H1 (cell line): ENCODE data around the gene AP3D1. TPM values are rescaled to one million over a fixed set of nuclear protein-coding genes. Genes with fewer than 3 reads are reported as not detected.
A peak's percentile ranks its signal among the peaks of the same experiment; 100 is the strongest.

ENCODE experiments used
- CTCF ChIA-PET: fragments of 300-600 bp; sonication (Branson Sonifier 250); formaldehyde crosslinking; loops from one replicate; lab custom pipeline; 2021; ENCODE audit not compliant: partially characterized antibody; lab: Charles Lee
- POLR2A ChIA-PET: fragments of 300-600 bp; sonication (Branson Sonifier 250); formaldehyde crosslinking; loops from one replicate; lab custom pipeline; 2021; ENCODE audit warnings: inconsistent platforms; ENCODE audit not compliant: partially characterized antibody; lab: Charles Lee
- DNase-seq, 2 experiments: peaks; one replicate each; pipeline versions ENCODE4 v3.0.0 to v3.0.0-alpha.2; 2010 to 2022; ENCODE audit warnings: low spot score in 2 of 2, low read depth in 1 of 2, mixed read lengths in 1 of 2
- FAIRE-seq: peaks from 2 replicates; lab custom pipeline; 2011; peaks lifted over from hg19 to GRCh38; lab: Jason Lieb, UNC
- H2AFZ ChIP-seq: 2 replicates; pipeline ENCODE4 v1.8.1; 2012; ENCODE audit warnings: low read length, inconsistent platforms
- H2AK5ac ChIP-seq: 2 replicates; pipeline ENCODE4 v1.6.1; 2013; ENCODE audit warnings: low read depth, low read length
- H2BK120ac ChIP-seq: replicated peaks from 2 replicates; pipeline ENCODE3; 2013; ENCODE audit warnings: low read depth, low read length, inconsistent platforms
- H2BK12ac ChIP-seq: 2 replicates; pipeline ENCODE4 v1.6.1; 2013; ENCODE audit warnings: low read depth, low read length
- H2BK15ac ChIP-seq: 2 replicates; pipeline ENCODE4 v1.6.1; 2013; ENCODE audit warnings: low read length
- H2BK20ac ChIP-seq: 2 replicates; pipeline ENCODE4 v1.6.1; 2013; ENCODE audit warnings: low read length
- H2BK5ac ChIP-seq: 2 replicates; pipeline ENCODE4 v1.6.1; 2013; ENCODE audit warnings: low read depth, low read length
- H3K14ac ChIP-seq: 2 replicates; pipeline ENCODE4 v1.6.1; 2013; ENCODE audit warnings: inconsistent platforms; ENCODE audit not compliant: insufficient read length
- H3K18ac ChIP-seq: 2 replicates; pipeline ENCODE4 v1.6.1; 2013; ENCODE audit warnings: low read length; ENCODE audit errors: extremely low read depth
- H3K23ac ChIP-seq: 2 replicates; pipeline ENCODE4 v1.6.1; 2013; ENCODE audit warnings: inconsistent platforms; ENCODE audit not compliant: insufficient read length
- H3K23me2 ChIP-seq: 2 replicates; pipeline ENCODE4 v1.6.1; 2013; ENCODE audit warnings: low read depth, low read length
- H3K27ac ChIP-seq: 2 replicates; pipeline ENCODE4 v1.6.1; 2011; ENCODE audit warnings: low read depth, low read length, inconsistent platforms
- H3K27me3 ChIP-seq, 4 experiments: replicated peaks in 1 of 4; 1 replicate in 1 of 4; 2 replicates in 3 of 4; pipeline versions ENCODE4 v1.6.1 to v1.8.1; 2011 to 2013; ENCODE audit warnings: low read length in 3 of 4, mild to moderate bottlenecking in 3 of 4, inconsistent platforms in 2 of 4, mixed read lengths in 2 of 4, moderate library complexity in 1 of 4; ENCODE audit not compliant: control insufficient read depth in 3 of 4, insufficient read depth in 3 of 4; ENCODE audit errors: extremely low read depth in 1 of 4
- H3K36me3 ChIP-seq, 4 experiments: 2 replicates each; pipeline versions ENCODE4 v1.6.1 to v1.8.1; 2011 to 2013; ENCODE audit warnings: mild to moderate bottlenecking in 4 of 4, low read length in 3 of 4, moderate library complexity in 2 of 4, control low read depth in 1 of 4, inconsistent platforms in 1 of 4; ENCODE audit not compliant: insufficient read depth in 4 of 4, control insufficient read depth in 2 of 4
- H3K4ac ChIP-seq: replicated peaks from 2 replicates; pipeline ENCODE3; 2013; ENCODE audit warnings: low read length, low read depth, mixed read lengths, inconsistent platforms; ENCODE audit not compliant: insufficient read length
- H3K4me1 ChIP-seq, 4 experiments: replicated peaks in 1 of 4; 1 replicate in 1 of 4; 2 replicates in 3 of 4; pipeline versions ENCODE4 v1.6.1 to v1.8.1; 2011 to 2013; ENCODE audit warnings: low read length in 3 of 4, inconsistent platforms in 2 of 4, mixed read lengths in 1 of 4; ENCODE audit not compliant: insufficient read depth in 4 of 4, control insufficient read depth in 3 of 4
- H3K4me2 ChIP-seq, 2 experiments: 2 replicates each; pipeline versions ENCODE4 v1.6.1 to v1.8.1; 2011 to 2013; ENCODE audit warnings: low read depth in 2 of 2, low read length in 2 of 2, control low read depth in 1 of 2, inconsistent platforms in 1 of 2, mild to moderate bottlenecking in 1 of 2; ENCODE audit not compliant: insufficient read depth in 1 of 2
- H3K4me3 ChIP-seq, 4 experiments: fragments of 200-600, 300-600 bp in 1 of 4; sonication (generic), shearing (Covaris generic), sonication (Bioruptor Twin) in 1 of 4; 2 replicates each; pipeline versions ENCODE4 v1.5.1 to v1.8.1; 2011 to 2016; ENCODE audit warnings: low read length in 4 of 4, low read depth in 3 of 4, control low read depth in 2 of 4, inconsistent platforms in 2 of 4, mild to moderate bottlenecking in 2 of 4, mixed read lengths in 1 of 4, moderate library complexity in 1 of 4; ENCODE audit not compliant: insufficient read depth in 2 of 4; ENCODE audit errors: extremely low read depth in 1 of 4
- H3K56ac ChIP-seq: replicated peaks from 2 replicates; pipeline ENCODE3; 2013; ENCODE audit warnings: low read depth, mild to moderate bottlenecking, mixed read lengths, low read length, inconsistent platforms; ENCODE audit not compliant: insufficient read length
- H3K79me1 ChIP-seq: 2 replicates; pipeline ENCODE4 v1.6.1; 2013; ENCODE audit warnings: low read depth, low read length, control low read depth
- H3K79me2 ChIP-seq, 2 experiments: 2 replicates each; pipeline versions ENCODE4 v1.6.1 to v1.8.1; 2012 to 2013; ENCODE audit warnings: low read length in 2 of 2, mild to moderate bottlenecking in 2 of 2, inconsistent platforms in 1 of 2; ENCODE audit not compliant: insufficient read depth in 2 of 2, control insufficient read depth in 1 of 2
- H3K9ac ChIP-seq, 4 experiments: replicated peaks in 1 of 4; 1 replicate in 1 of 4; 2 replicates in 3 of 4; pipeline versions ENCODE4 v1.6.1 to v1.8.1; 2011 to 2013; ENCODE audit warnings: low read depth in 3 of 4, low read length in 3 of 4, control low read depth in 2 of 4, mild to moderate bottlenecking in 2 of 4, moderate library complexity in 2 of 4, inconsistent platforms in 1 of 4; ENCODE audit errors: extremely low read depth in 1 of 4
- H3K9me3 ChIP-seq, 2 experiments: 2 replicates each; pipeline versions ENCODE4 v1.6.1 to v1.8.1; 2012 to 2013; ENCODE audit warnings: mild to moderate bottlenecking in 2 of 2, moderate library complexity in 2 of 2, control low read depth in 1 of 2, inconsistent platforms in 1 of 2, low read depth in 1 of 2, low read length in 1 of 2, mixed read lengths in 1 of 2; ENCODE audit not compliant: insufficient read depth in 2 of 2
- H4K20me1 ChIP-seq, 2 experiments: replicated peaks in 1 of 2; 2 replicates each; pipeline versions ENCODE3 to v1.8.1; 2011 to 2013; ENCODE audit warnings: inconsistent platforms in 2 of 2, low read length in 2 of 2, mild to moderate bottlenecking in 1 of 2; ENCODE audit not compliant: insufficient read depth in 2 of 2, control insufficient read depth in 1 of 2
- H4K5ac ChIP-seq: 2 replicates; pipeline ENCODE4 v1.6.1; 2013; ENCODE audit warnings: low read length, low read depth, mixed read lengths, inconsistent platforms; ENCODE audit not compliant: insufficient read length
- H4K8ac ChIP-seq: 2 replicates; pipeline ENCODE4 v1.8.0; 2013; ENCODE audit warnings: mild to moderate bottlenecking, moderate library complexity, low read length, inconsistent platforms; ENCODE audit not compliant: insufficient read depth; ENCODE audit errors: extremely low read depth
- H4K91ac ChIP-seq: replicated peaks from 2 replicates; pipeline ENCODE3; 2013; ENCODE audit warnings: low read length, mixed read lengths, inconsistent platforms; ENCODE audit not compliant: insufficient read length
- CHD2 ChIP-seq: IDR thresholded peaks from 2 replicates; pipeline ENCODE4 v1.6.1; 2012; ENCODE audit warnings: low read length, improper control_type of control experiment
- EGR1 ChIP-seq: IDR thresholded peaks from 2 replicates; pipeline ENCODE4 v1.6.1; 2011; ENCODE audit warnings: low read depth, low read length, borderline replicate concordance
- POLR2A ChIP-seq, 2 experiments: IDR thresholded peaks; 1 replicate in 1 of 2; 2 replicates in 1 of 2; pipeline ENCODE4 v1.6.1; 2011; ENCODE audit warnings: low read depth in 2 of 2, low read length in 2 of 2, mild to moderate bottlenecking in 2 of 2; ENCODE audit errors: control extremely low read depth in 1 of 2
- SP1 ChIP-seq: IDR thresholded peaks from 2 replicates; pipeline ENCODE4 v1.6.1; 2011; ENCODE audit warnings: low read depth, low read length
- SP2 ChIP-seq: IDR thresholded peaks from 2 replicates; pipeline ENCODE4 v1.6.1; 2012; ENCODE audit warnings: mild to moderate bottlenecking, low read length, inconsistent platforms
- TAF7 ChIP-seq: optimal IDR thresholded peaks from 2 replicates; pipeline ENCODE3; 2011; ENCODE audit warnings: low read depth, mild to moderate bottlenecking, inconsistent platforms, low read length, moderate library complexity, borderline replicate concordance
- WGBS, 2 experiments: shearing (Covaris generic) in 1 of 2; methylation state at CpG; one replicate each; pipeline versions ENCODE4 v1.1.6 to v1.1.7; 2013 to 2015; ENCODE audit warnings: low lambda C conversion rate in 2 of 2, mixed read lengths in 2 of 2, inconsistent platforms in 1 of 2, low coverage in 1 of 2, missing lambda C conversion rate in 1 of 2; ENCODE audit not compliant: insufficient replicate concordance in 2 of 2, insufficient coverage in 1 of 2, insufficient read length in 1 of 2; ENCODE audit errors: extremely low coverage in 1 of 2, missing lambda C conversion rate in 1 of 2; 5-methylcytosine and 5-hydroxymethylcytosine counted together
- polyA plus RNA-seq, 7 experiments: library from polyadenylated mRNA; depleted of rRNA in 3 of 7; stranded (reverse) in 5 of 7; unstranded in 2 of 7; fragments of >200 nt in 5 of 7; fragments of 200-250 nt in 2 of 7; gene quantifications; 1 replicate in 5 of 7; 2 replicates in 1 of 7; 4 replicates in 1 of 7; pipeline versions ENCODE4 v1.2.1 to v1.2.3, GENCODE V29; 2011 to 2013; ENCODE audit warnings: missing spikeins in 2 of 7, mixed read lengths in 2 of 7
- total RNA-seq: library from RNA; stranded (reverse); fragmentation: NEBNext Ultra II Directional; extraction: Animal tissue kit (Norgen Biotek cat#: 25700); gene quantifications from 2 replicates; pipeline ENCODE4 v1.2.1, GENCODE V29; 2021
- TF ChIP-seq, protein P1 (sequence below): IDR thresholded peaks from 2 replicates; pipeline ENCODE4 v1.6.1; 2012; ENCODE audit warnings: inconsistent platforms
- TF ChIP-seq, protein P2 (sequence below), 3 experiments: IDR thresholded peaks; 1 replicate in 2 of 3; 2 replicates in 1 of 3; pipeline versions ENCODE4 v1.5.1 to v1.6.1; 2011; ENCODE audit warnings: low read length in 3 of 3, mild to moderate bottlenecking in 3 of 3, inconsistent platforms in 2 of 3, low read depth in 1 of 3, moderate library complexity in 1 of 3; ENCODE audit not compliant: insufficient read depth in 1 of 3; ENCODE audit errors: control extremely low read depth in 1 of 3

The AP3D1 gene
- total and polyA plus RNA-seq, 2 of the 8 experiments (the other 6 are each of a cell fraction or from before 2014, with no cell fraction given) = 161 to 174 TPM

GRCh38 chr19:2050991-2051772 lies 100.2 kb downstream of the AP3D1 start, which contains the start of gene MKNK2:
Gene MKNK2 (minus strand): TSS chr19:2051244. CDS start chr19:2050851, 393 bp downstream.
- Histone ChIP-seq H3K36me3 (peaks cover 0 to 4% (median 0%) of the 10 kb centered on the region in 4 experiments; a peak in 2 of 8 replicates), H4K91ac (peak within 1 kb of the TSS; percentile 54), H3K4ac (peak within 1 kb of the TSS; percentile 19), H3K14ac (peak within 1 kb of the TSS; percentile 92), H3K79me2 (peaks cover 9 to 27% of the 10 kb centered on the region in 2 experiments; a peak in 2 of 4 replicates), H4K8ac (peak within 1 kb of the TSS; percentile 86), H4K20me1 (peaks cover 21 to 34% of the 10 kb centered on the region in 2 experiments), H2BK20ac (0 out of 2 replicates have a peak within 1 kb of the TSS, but pooled peaks have one; percentile 48), H2BK12ac (peak within 1 kb of the TSS; percentile 53; the same call in 1 of the 2 replicates), H3K9me3 (no peaks in the 10 kb centered on the region), H3K27me3 (no peaks in the 10 kb centered on the region), H3K4me1 (peaks cover 0 to 13% (median 10%) of the 10 kb centered on the region in 4 experiments; a peak in 5 of 7 replicates), H2BK5ac (peak within 1 kb of the TSS; percentile 29), H3K4me3 (peak within 1 kb of the TSS; percentile 54 to 100 (median 88)), H2BK15ac (0 out of 2 replicates have a peak within 1 kb of the TSS, but pooled peaks have one; percentile 88), H2AK5ac (no peak within 1 kb of the TSS), H3K23me2 (peaks cover 4% of the 10 kb centered on the region; the same call in 1 of the 2 replicates), H2BK120ac (no peak within 1 kb of the TSS), H4K5ac (peak within 1 kb of the TSS; percentile 4), H3K56ac (peak within 1 kb of the TSS; percentile 90), H3K23ac (no peak within 1 kb of the TSS), H2AFZ (no peak within 1 kb of the TSS), H3K18ac (peak within 1 kb of the TSS; percentile 9), H3K79me1 (peaks cover 16% of the 10 kb centered on the region), H3K27ac (peak within 1 kb of the TSS; percentile 64), H3K4me2 (peak within 1 kb of the TSS; percentile 78 to 91), H3K9ac (peak within 1 kb of the TSS; percentile 63 to 89 (median 68))
- CTCF ChIA-PET = interaction anchor here (1.0 to 2.9 kb wide), 10 partner anchors 9 to 105 kb away, joined by 3 to 17 read pairs (median 3); partner anchors contain the start of gene MOB3A
- FAIRE-seq (no peak), DNase-seq (peak; percentile 72 to 99)
- 7% methylated on average over 53 of the region's 93 CpGs; no CpG with 5 or more reads in 1 of the 2 experiments for WGBS, 2 experiments
- POLR2A ChIA-PET = interaction anchor here (0.6 to 22.2 kb wide), 32 partner anchors 9 to 345 kb away, joined by 3 to 524 read pairs (median 4); partner anchors contain the start of gene MOB3A
- TF ChIP-seq, protein P1, sequence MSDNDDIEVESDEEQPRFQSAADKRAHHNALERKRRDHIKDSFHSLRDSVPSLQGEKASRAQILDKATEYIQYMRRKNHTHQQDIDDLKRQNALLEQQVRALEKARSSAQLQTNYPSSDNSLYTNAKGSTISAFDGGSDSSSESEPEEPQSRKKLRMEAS = peak; percentile 65
- TF ChIP-seq CHD2 (no peak), SP1 (peak; percentile 59; the same call in 1 of the 2 replicates), EGR1 (no peak; the same call in 1 of the 2 replicates), POLR2A (IDR thresholded peaks at IDR 0.05; ENCODE audit: control extremely low read depth in 1 of 2, low read depth in 2 of 2, low read length in 2 of 2) (peak in 1 of 2 experiments; percentile 100; a peak in 2 of 3 replicates), SP2 (no peak), TAF7 (peak; percentile 92)
- TF ChIP-seq, protein P2, sequence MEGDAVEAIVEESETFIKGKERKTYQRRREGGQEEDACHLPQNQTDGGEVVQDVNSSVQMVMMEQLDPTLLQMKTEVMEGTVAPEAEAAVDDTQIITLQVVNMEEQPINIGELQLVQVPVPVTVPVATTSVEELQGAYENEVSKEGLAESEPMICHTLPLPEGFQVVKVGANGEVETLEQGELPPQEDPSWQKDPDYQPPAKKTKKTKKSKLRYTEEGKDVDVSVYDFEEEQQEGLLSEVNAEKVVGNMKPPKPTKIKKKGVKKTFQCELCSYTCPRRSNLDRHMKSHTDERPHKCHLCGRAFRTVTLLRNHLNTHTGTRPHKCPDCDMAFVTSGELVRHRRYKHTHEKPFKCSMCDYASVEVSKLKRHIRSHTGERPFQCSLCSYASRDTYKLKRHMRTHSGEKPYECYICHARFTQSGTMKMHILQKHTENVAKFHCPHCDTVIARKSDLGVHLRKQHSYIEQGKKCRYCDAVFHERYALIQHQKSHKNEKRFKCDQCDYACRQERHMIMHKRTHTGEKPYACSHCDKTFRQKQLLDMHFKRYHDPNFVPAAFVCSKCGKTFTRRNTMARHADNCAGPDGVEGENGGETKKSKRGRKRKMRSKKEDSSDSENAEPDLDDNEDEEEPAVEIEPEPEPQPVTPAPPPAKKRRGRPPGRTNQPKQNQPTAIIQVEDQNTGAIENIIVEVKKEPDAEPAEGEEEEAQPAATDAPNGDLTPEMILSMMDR (IDR thresholded peaks at IDR 0.05; ENCODE audit: control extremely low read depth in 1 of 3, insufficient read depth in 1 of 3, low read depth in 1 of 3, low read length in 3 of 3) = peak; percentile 66 to 75 (median 68)
